Measurements from ENCODE around the gene RNF214.

GRCh38 chr11:117202386-117203068, 29.9 kb upstream of the RNF214 start:
- TF ChIP-seq, protein P1, sequence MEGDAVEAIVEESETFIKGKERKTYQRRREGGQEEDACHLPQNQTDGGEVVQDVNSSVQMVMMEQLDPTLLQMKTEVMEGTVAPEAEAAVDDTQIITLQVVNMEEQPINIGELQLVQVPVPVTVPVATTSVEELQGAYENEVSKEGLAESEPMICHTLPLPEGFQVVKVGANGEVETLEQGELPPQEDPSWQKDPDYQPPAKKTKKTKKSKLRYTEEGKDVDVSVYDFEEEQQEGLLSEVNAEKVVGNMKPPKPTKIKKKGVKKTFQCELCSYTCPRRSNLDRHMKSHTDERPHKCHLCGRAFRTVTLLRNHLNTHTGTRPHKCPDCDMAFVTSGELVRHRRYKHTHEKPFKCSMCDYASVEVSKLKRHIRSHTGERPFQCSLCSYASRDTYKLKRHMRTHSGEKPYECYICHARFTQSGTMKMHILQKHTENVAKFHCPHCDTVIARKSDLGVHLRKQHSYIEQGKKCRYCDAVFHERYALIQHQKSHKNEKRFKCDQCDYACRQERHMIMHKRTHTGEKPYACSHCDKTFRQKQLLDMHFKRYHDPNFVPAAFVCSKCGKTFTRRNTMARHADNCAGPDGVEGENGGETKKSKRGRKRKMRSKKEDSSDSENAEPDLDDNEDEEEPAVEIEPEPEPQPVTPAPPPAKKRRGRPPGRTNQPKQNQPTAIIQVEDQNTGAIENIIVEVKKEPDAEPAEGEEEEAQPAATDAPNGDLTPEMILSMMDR (IDR thresholded peaks at IDR 0.05) = no peak
- no peak for TF ChIP-seq EZH2 (IDR thresholded peaks at IDR 0.05; ENCODE audit: borderline replicate concordance, insufficient read depth, low read depth, low read length, poor library complexity, severe bottlenecking)
